ENCODE measurements around the gene ARFGEF2. TPM values are rescaled to one million over a fixed set of nuclear protein-coding genes. Genes with fewer than 3 reads are reported as not detected.

The ARFGEF2 gene
- total RNA-seq, 4 donors from 2014 or later: 34.7 to 36.2 (median 35.2) TPM

DNA sequence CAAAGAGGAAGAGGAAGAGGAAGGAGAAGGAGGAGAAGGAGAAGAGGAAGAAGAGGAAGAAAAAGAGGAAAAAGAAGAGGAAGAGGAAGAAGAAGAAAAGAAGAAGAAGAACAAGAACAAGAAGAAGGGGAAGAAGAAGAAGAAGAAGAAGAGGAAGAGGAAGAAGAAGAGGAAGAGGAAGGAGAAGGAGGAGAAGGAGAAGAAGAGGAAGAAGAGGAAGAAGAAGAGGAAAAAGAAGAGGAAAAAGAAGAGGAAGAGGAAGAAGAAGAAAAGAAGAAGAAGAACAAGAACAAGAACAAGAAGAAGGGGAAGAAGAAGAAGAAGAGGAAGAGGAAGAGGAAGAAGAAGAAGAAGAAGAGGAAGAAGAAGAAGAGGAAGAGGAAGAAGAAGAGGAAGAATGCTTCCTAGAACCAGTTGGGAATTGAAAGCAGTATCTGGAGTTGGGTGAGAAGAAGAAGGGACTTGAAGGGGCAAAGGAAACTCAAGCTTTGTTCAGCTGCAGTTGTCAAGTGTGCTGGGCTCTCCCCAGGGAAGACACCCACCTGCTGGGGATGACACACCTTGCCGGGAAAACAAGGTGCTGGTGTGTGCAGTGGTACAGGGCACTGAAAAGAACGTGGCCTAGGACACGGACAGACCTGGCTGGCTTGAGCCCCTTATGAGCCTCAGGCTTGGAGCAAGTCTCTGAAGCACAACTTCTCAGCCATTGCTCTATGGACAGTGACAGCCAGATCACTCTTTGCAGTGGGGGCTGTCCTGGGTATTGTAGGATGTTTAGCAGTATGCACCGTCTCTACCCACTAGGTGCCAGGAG lies 30.1 kb upstream of the ARFGEF2 start:
- no peak for ATAC-seq (ENCODE audit: low FRiP score)
- TF ChIP-seq, protein P1, sequence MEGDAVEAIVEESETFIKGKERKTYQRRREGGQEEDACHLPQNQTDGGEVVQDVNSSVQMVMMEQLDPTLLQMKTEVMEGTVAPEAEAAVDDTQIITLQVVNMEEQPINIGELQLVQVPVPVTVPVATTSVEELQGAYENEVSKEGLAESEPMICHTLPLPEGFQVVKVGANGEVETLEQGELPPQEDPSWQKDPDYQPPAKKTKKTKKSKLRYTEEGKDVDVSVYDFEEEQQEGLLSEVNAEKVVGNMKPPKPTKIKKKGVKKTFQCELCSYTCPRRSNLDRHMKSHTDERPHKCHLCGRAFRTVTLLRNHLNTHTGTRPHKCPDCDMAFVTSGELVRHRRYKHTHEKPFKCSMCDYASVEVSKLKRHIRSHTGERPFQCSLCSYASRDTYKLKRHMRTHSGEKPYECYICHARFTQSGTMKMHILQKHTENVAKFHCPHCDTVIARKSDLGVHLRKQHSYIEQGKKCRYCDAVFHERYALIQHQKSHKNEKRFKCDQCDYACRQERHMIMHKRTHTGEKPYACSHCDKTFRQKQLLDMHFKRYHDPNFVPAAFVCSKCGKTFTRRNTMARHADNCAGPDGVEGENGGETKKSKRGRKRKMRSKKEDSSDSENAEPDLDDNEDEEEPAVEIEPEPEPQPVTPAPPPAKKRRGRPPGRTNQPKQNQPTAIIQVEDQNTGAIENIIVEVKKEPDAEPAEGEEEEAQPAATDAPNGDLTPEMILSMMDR (IDR thresholded peaks at IDR 0.05): no peak
- DNase-seq (ENCODE audit: low spot score): no peak

DNA sequence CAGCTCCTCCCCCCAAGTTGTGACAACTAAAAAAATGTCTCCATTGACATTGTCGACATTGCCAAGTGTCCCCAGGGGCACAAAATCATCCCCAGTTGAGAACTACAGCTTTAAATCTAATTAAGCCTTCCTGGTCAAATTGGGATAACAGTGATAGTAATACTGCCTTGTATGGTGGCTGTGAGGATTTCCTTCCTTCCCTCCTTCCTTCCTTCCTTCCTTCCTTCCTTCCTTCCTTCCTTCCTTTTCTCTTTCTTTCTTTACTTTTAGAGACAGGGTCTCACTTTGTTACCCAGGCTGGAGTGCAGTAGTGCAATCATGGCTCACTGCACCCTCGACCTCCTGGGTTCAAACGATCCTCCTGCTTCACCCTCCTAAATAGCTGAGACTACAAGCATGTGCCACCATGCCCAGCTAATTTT lies 29.5 kb upstream of the ARFGEF2 start:
- DNase-seq (ENCODE audit: low spot score): no peak
- TF ChIP-seq, protein P1 (IDR thresholded peaks at IDR 0.05): no peak
- no peak for ATAC-seq (ENCODE audit: low FRiP score)

DNA sequence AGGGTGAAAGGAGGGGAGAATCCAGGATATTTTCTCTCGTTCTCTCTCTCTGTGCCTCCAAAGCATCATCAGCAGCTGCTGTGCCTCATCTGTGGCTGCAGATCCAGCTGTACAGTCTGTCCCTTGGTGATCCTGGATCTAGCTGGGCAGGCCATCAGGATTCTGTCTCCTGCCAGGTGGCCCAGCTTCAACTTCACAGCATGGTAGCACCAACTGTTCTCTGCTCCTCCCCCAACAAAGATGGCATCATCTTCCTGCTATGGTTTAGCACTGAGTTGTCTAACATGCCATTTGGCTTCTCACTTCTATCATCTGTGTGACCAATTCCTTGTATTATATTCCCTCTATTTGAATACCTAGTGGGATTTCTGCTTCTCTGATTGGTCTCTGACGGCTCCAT lies 28.6 kb upstream of the ARFGEF2 start:
- TF ChIP-seq, protein P1 (IDR thresholded peaks at IDR 0.05): no peak
- no peak for ATAC-seq (ENCODE audit: low FRiP score)
- no peak for DNase-seq (ENCODE audit: low spot score)

DNA sequence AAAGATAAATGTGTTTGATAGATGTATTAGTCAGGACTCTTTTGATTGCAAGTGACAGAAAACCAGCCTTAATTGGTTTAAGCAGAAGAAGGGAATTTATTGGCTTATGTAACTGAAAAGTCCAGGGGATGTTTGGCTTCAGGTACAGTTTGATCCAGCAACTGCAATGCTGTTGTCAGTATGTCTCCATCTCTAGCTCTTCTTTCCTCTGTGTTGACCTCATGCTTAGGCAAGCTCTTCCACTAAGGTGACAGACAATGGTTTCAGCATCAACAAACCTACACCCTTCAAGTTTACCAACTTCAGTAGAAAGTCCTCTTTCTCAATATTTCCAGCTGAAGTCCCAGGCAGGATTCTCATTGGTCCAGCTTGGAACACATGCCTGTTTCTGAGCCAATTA lies 28.1 kb upstream of the ARFGEF2 start:
- TF ChIP-seq, protein P1 (IDR thresholded peaks at IDR 0.05): no peak
- no peak for ATAC-seq (ENCODE audit: low FRiP score)
- DNase-seq (ENCODE audit: low spot score): no peak

DNA sequence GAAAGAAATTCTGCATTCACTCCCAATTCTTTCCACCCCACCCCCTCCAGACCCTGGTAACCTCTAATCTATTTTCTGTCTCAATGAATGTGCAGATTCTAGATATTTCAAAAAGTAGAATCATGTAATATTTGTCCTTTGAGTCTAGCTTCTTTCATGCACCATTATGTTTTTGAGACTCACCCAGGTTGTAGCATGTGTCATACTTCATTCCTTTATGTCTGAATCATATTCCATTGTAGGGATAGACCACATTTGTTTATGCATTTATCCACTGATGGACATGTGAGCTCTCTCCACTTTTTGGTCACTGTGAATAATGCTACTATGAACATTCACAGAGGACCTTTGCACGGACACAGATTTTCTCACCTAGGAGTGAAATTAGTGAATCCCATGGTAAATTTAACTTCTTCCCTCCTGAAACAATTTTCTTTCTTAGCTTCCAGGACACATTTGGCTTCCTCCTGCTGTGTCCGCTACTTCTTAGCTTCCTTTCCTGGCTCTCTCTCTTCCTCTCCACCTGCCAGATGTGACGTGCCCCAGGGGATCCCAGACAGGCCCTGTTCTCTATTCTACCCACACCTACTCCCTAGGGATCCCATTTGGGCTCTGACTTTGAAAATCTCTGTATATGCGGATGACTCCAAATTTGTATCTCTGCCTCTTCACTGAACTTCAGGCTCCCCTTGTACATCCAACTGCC lies 24.1 kb upstream of the ARFGEF2 start:
- DNase-seq (ENCODE audit: low spot score) (no peak), ATAC-seq (ENCODE audit: low FRiP score) (peak; percentile 83)
- TF ChIP-seq, protein P1 (IDR thresholded peaks at IDR 0.05): no peak

DNA sequence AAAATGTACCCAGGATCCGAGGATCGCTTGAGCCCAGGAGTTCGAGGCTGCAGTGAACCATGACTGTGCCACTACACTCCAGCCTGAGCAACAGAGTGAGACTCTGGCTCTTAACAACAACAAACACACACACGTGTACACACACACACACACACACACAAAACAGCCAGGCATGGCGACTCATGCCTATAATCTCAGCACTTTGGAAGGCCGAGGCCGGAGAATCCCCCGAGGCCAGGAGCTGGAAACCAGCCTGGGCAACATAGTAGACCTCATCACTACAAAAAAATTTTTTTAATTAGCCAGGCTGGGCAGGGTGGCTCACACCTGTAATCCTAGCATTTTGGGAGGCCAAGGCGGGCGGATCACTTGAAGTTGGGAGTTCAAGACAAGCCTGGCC lies 23.3 kb upstream of the ARFGEF2 start:
- TF ChIP-seq, protein P1 (IDR thresholded peaks at IDR 0.05): no peak
- DNase-seq (ENCODE audit: low spot score): no peak
- no peak for ATAC-seq (ENCODE audit: low FRiP score)
